ENCODE data around the gene SUGP1.

The SUGP1 gene

GRCh38 chr19:19276851-19277250 lies 43.5 kb downstream of the SUGP1 start:
- Histone ChIP-seq H3K9ac (no peak overlapping the region), H3K36me3 (peaks cover 63 to 78% (median 69%) of the 10 kb centered on the region in 11 experiments), H4K20me1 (peaks cover 0 to 69% (median 11%) of the 10 kb centered on the region in 11 experiments; a peak in 10 of 22 replicates), H3K4me2 (no peak overlapping the region), H3K4me1 (peaks cover 0 to 29% (median 9%) of the 10 kb centered on the region in 10 experiments; a peak in 10 of 20 replicates), H3K27me3 (no peaks in the 10 kb centered on the region), H3K9me3 (replicated peaks in 1 of 11) (no peaks in the 10 kb centered on the region), H3K4me3 (no peak overlapping the region), H3K27ac (no peak overlapping the region)
- TF ChIP-seq Cebpa-rat (IDR thresholded peaks at IDR 0.05): no peak

DNA sequence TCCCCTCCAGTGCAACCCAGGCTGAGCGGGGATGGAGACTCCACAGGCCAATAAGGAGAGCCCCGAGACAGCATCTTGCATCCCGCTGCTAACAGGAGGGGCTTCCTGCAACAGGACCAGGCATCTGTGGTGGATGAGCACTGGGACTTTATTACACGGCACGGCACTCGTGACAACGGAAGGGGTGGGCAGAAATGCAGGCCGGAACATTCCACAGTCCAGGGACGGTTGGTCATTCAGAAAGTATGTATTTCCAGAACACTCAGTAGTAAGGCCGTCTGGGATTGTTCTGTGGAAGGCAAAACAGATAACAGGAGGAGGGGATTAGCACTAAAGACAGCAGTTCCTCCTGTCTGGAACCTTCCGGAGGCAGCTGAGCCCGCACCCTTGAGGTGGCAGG lies 43.9 kb downstream of the SUGP1 start:
- no peak overlapping the region for H3K9ac ChIP-seq
- H4K20me1 ChIP-seq: peaks cover 0 to 67% (median 8%) of the 10 kb centered on the region in 11 experiments; a peak in 10 of 22 replicates
- no peak overlapping the region for H3K4me3 ChIP-seq
- no peaks in the 10 kb centered on the region for H3K9me3 ChIP-seq (replicated peaks in 1 of 11)
- H3K27ac ChIP-seq: no peak overlapping the region
- TF ChIP-seq Cebpa-rat (IDR thresholded peaks at IDR 0.05): no peak
- peaks cover 58 to 74% (median 64%) of the 10 kb centered on the region in 11 experiments for H3K36me3 ChIP-seq
- peaks cover 0 to 28% (median 9%) of the 10 kb centered on the region in 10 experiments; a peak in 10 of 20 replicates for H3K4me1 ChIP-seq
- no peak overlapping the region for H3K4me2 ChIP-seq
- no peaks in the 10 kb centered on the region for H3K27me3 ChIP-seq

- Histone ChIP-seq H3K27ac (no peak overlapping the region), H3K4me3 (no peak overlapping the region), H3K4me2 (peak overlapping the region in 2 of 11 experiments; percentile 3 to 30; a peak in 4 of 22 replicates), H3K9me3 (replicated peaks in 1 of 11) (no peaks in the 10 kb centered on the region), H3K9ac (peak overlapping the region in 4 of 11 experiments; percentile 9 to 37 (median 24); a peak in 1 of 22 replicates), H3K36me3 (peaks cover 45 to 59% (median 49%) of the 10 kb centered on the region in 11 experiments), H3K4me1 (peaks cover 0 to 14% (median 5%) of the 10 kb centered on the region in 10 experiments; a peak in 11 of 20 replicates), H4K20me1 (peaks cover 0 to 54% (median 0%) of the 10 kb centered on the region in 11 experiments; a peak in 7 of 22 replicates), H3K27me3 (no peaks in the 10 kb centered on the region)
- no peak for TF ChIP-seq Cebpa-rat (IDR thresholded peaks at IDR 0.05)
Measured at GRCh38 chr19:19274716-19275565, 45.4 kb downstream of the SUGP1 start.

GRCh38 chr19:19274146-19274545 lies 46.2 kb downstream of the SUGP1 start:
- Histone ChIP-seq H3K27me3 (no peaks in the 10 kb centered on the region), H3K4me3 (no peak overlapping the region), H3K27ac (no peak overlapping the region), H3K4me2 (no peak overlapping the region), H3K4me1 (peaks cover 0 to 19% (median 8%) of the 10 kb centered on the region in 10 experiments; a peak in 14 of 20 replicates), H3K9ac (no peak overlapping the region), H4K20me1 (peaks cover 0 to 46% (median 0%) of the 10 kb centered on the region in 11 experiments; a peak in 7 of 22 replicates), H3K36me3 (peaks cover 37 to 51% (median 41%) of the 10 kb centered on the region in 11 experiments), H3K9me3 (replicated peaks in 1 of 11) (no peaks in the 10 kb centered on the region)
- no peak for TF ChIP-seq Cebpa-rat (IDR thresholded peaks at IDR 0.05)

DNA sequence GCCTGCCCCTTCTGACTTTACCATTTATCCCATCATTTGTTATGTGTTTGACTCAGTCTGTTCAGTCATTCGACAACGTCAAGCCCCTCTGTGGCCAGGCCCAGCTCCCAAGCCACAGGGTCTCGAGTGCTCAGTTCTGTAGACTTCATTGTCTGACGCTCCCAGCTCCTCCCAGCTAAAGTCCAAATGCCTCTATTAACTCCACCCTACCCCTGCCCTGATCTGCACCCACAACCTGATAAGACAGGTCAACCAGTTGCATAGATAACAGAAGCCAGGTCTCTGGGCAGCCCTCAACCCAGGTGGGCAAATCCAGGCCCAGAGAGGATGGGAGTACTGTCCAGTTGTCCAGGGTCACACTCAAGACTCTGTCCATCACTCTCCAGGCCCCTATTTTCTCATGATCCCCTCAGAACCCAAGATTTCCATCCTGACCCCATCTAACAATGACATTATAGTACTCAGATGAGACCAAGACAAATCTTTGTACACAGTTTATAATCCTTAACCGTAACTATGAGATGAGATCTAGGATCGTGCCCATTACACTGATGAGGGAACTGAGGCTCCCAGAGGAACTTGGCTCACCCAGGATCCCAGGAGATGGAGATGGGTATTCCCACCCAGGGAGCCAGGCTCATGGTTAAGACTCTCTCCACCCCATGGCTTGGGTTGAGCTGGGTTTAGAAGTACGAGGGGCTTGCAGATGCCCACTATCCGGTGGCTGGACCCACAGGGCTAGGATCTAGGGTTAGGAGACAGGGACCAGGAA lies 48.3 kb downstream of the SUGP1 start:
- no peak overlapping the region for H3K4me2 ChIP-seq
- H3K27me3 ChIP-seq: no peaks in the 10 kb centered on the region
- H3K27ac ChIP-seq: no peak overlapping the region
- H3K36me3 ChIP-seq: peaks cover 17 to 31% (median 22%) of the 10 kb centered on the region in 11 experiments
- H3K9ac ChIP-seq: no peak overlapping the region
- H3K4me1 ChIP-seq: peaks cover 0 to 23% (median 9%) of the 10 kb centered on the region in 10 experiments; a peak in 14 of 20 replicates
- peaks cover 0 to 28% (median 0%) of the 10 kb centered on the region in 11 experiments; a peak in 8 of 22 replicates for H4K20me1 ChIP-seq
- no peak overlapping the region for H3K4me3 ChIP-seq
- TF ChIP-seq Cebpa-rat (IDR thresholded peaks at IDR 0.05): no peak
- H3K9me3 ChIP-seq (replicated peaks in 1 of 11): no peaks in the 10 kb centered on the region

- TF ChIP-seq Cebpa-rat (IDR thresholded peaks at IDR 0.05): no peak
- Histone ChIP-seq H3K27ac (no peak overlapping the region), H4K20me1 (peaks cover 0 to 21% (median 0%) of the 10 kb centered on the region in 11 experiments; a peak in 8 of 22 replicates), H3K27me3 (no peaks in the 10 kb centered on the region), H3K4me1 (peaks cover 0 to 23% (median 9%) of the 10 kb centered on the region in 10 experiments; a peak in 14 of 20 replicates), H3K4me3 (no peak overlapping the region), H3K4me2 (no peak overlapping the region), H3K9me3 (replicated peaks in 1 of 11) (no peaks in the 10 kb centered on the region), H3K9ac (no peak overlapping the region), H3K36me3 (peaks cover 7 to 21% (median 12%) of the 10 kb centered on the region in 11 experiments)
Measured at GRCh38 chr19:19270749-19271571, 49.3 kb downstream of the SUGP1 start.

GRCh38 chr19:19269952-19270694 lies 50.2 kb downstream of the SUGP1 start:
- Histone ChIP-seq H3K4me1 (peaks cover 0 to 15% (median 6%) of the 10 kb centered on the region in 10 experiments; a peak in 14 of 20 replicates), H3K9me3 (replicated peaks in 1 of 11) (no peaks in the 10 kb centered on the region), H3K4me3 (no peak overlapping the region), H3K27ac (no peak overlapping the region), H3K36me3 (peaks cover 0 to 12% (median 4%) of the 10 kb centered on the region in 11 experiments; a peak in 14 of 22 replicates), H4K20me1 (peaks cover 0 to 12% (median 0%) of the 10 kb centered on the region in 11 experiments; a peak in 8 of 22 replicates), H3K27me3 (no peaks in the 10 kb centered on the region), H3K4me2 (peak overlapping the region in 2 of 11 experiments; percentile 33 to 54; a peak in 3 of 22 replicates), H3K9ac (no peak overlapping the region)
- TF ChIP-seq Cebpa-rat (IDR thresholded peaks at IDR 0.05): no peak
